Stimulated activated naive CD8-positive, alpha-beta T cell treated with anti-CD3 and anti-CD28 coated beads, Interleukin-15, amount 100 ng/mL, for 72 hours (primary cell): ENCODE results near the gene UNC5A.

ENCODE experiments used
- ATAC-seq: fragments of 150-1000 bp; cut with Tn5 transposase; 2 replicates; pipeline ENCODE4 v1.10.0; 2021; ENCODE audit warnings: mild to moderate bottlenecking, moderate library complexity
- DNase-seq, 2 donors: peaks; one replicate each; pipeline ENCODE4 v3.0.0; 2021 to 2022
- H3K27ac Mint-ChIP-seq, 2 donors: one replicate each; pipeline ENCODE4 v1.8.0; 2022; ENCODE audit warnings: mild to moderate bottlenecking in 2 of 2, mixed read lengths in 2 of 2, moderate library complexity in 2 of 2
- H3K27me3 Mint-ChIP-seq: one replicate; pipeline ENCODE4 v1.8.0; 2022; ENCODE audit warnings: mixed read lengths
- H3K4me1 Mint-ChIP-seq: one replicate; pipeline ENCODE4 v1.8.0; 2022; ENCODE audit warnings: mild to moderate bottlenecking, mixed read lengths
- H3K4me3 Mint-ChIP-seq, 2 donors: one replicate each; pipeline ENCODE4 v1.8.0; 2022; ENCODE audit warnings: mild to moderate bottlenecking in 2 of 2, mixed read lengths in 2 of 2, moderate library complexity in 1 of 2
- H3K9me3 Mint-ChIP-seq, 2 donors: one replicate each; pipeline ENCODE4 v1.8.0; 2022; ENCODE audit warnings: mixed read lengths in 2 of 2

The UNC5A gene

GRCh38 chr5:176889321-176890280 is 79.2 kb downstream of the UNC5A start:
- ATAC-seq (no peak), DNase-seq (no peak)
- peak overlapping the region in 1 of 2 donors; percentile 34 for H3K27ac Mint-ChIP-seq
- H3K27me3 Mint-ChIP-seq = no peaks in the 10 kb centered on the region
- H3K4me3 Mint-ChIP-seq = no peak overlapping the region
- no peaks in the 10 kb centered on the region for H3K9me3 Mint-ChIP-seq
- peaks cover 5% of the 10 kb centered on the region for H3K4me1 Mint-ChIP-seq

- Mint-ChIP-seq H3K27me3 (no peaks in the 10 kb centered on the region), H3K27ac (no peak overlapping the region), H3K4me3 (no peak overlapping the region), H3K9me3 (no peaks in the 10 kb centered on the region), H3K4me1 (no peaks in the 10 kb centered on the region)
- DNase-seq = no peak
- no peak for ATAC-seq
These were observed 80.3 kb downstream of the UNC5A start for GRCh38 chr5:176890455-176891330.

GRCh38 chr5:176891331-176891958 is 81.1 kb downstream of the UNC5A start:
- ATAC-seq (no peak), DNase-seq (no peak)
- H3K4me3 Mint-ChIP-seq = no peak overlapping the region
- no peak overlapping the region for H3K27ac Mint-ChIP-seq
- H3K9me3 Mint-ChIP-seq = no peaks in the 10 kb centered on the region
- no peaks in the 10 kb centered on the region for H3K27me3 Mint-ChIP-seq
- peaks cover 2% of the 10 kb centered on the region for H3K4me1 Mint-ChIP-seq

- Mint-ChIP-seq H3K4me3 (no peak overlapping the region), H3K4me1 (peaks cover 14% of the 10 kb centered on the region), H3K27me3 (peaks cover 6% of the 10 kb centered on the region), H3K9me3 (no peaks in the 10 kb centered on the region), H3K27ac (no peak overlapping the region)
- DNase-seq = peak in 1 of 2 donors; percentile 3
- ATAC-seq = no peak
These were observed 82.3 kb downstream of the UNC5A start for GRCh38 chr5:176892663-176893062.

- Mint-ChIP-seq H3K4me3 (no peak overlapping the region), H3K9me3 (no peaks in the 10 kb centered on the region), H3K27me3 (peaks cover 12% of the 10 kb centered on the region), H3K27ac (no peak overlapping the region), H3K4me1 (peaks cover 24% of the 10 kb centered on the region)
- ATAC-seq (no peak), DNase-seq (peak in 1 of 2 donors; percentile 6)
These were observed 83.9 kb downstream of the UNC5A start for GRCh38 chr5:176894298-176894697.

- Mint-ChIP-seq H3K9me3 (no peaks in the 10 kb centered on the region), H3K4me1 (peaks cover 39% of the 10 kb centered on the region), H3K27ac (no peak overlapping the region), H3K4me3 (no peak overlapping the region), H3K27me3 (peaks cover 12% of the 10 kb centered on the region)
- ATAC-seq (no peak), DNase-seq (no peak)
These were observed 85.5 kb downstream of the UNC5A start for GRCh38 chr5:176895831-176896230.

- H3K4me1 Mint-ChIP-seq = peaks cover 53% of the 10 kb centered on the region
- DNase-seq (no peak), ATAC-seq (no peak)
- H3K27ac Mint-ChIP-seq = no peak overlapping the region
- no peaks in the 10 kb centered on the region for H3K9me3 Mint-ChIP-seq
- peaks cover 12% of the 10 kb centered on the region for H3K27me3 Mint-ChIP-seq
- H3K4me3 Mint-ChIP-seq = no peak overlapping the region
These were observed 86.9 kb downstream of the UNC5A start for GRCh38 chr5:176897263-176897662.

- peak within 1 kb of the TSS; percentile 35 to 51 for H3K27ac Mint-ChIP-seq
- DNase-seq (no peak), ATAC-seq (no peak)
- H3K4me1 Mint-ChIP-seq = peaks cover 64% of the 10 kb centered on the region
- H3K27me3 Mint-ChIP-seq = peaks cover 12% of the 10 kb centered on the region
- H3K9me3 Mint-ChIP-seq = no peaks in the 10 kb centered on the region
- no peak within 1 kb of the TSS for H3K4me3 Mint-ChIP-seq
These were observed 89.0 kb downstream of the UNC5A start, which contains the start of gene HK3 for GRCh38 chr5:176899296-176899891. HK3 (minus strand) TSS chr5:176899346; CDS start chr5:176896159, 3,187 bp downstream.

- Mint-ChIP-seq H3K4me1 (peaks cover 64% of the 10 kb centered on the region), H3K27me3 (peaks cover 12% of the 10 kb centered on the region), H3K27ac (peak overlapping the region in 1 of 2 donors; percentile 35), H3K4me3 (no peak overlapping the region), H3K9me3 (no peaks in the 10 kb centered on the region)
- DNase-seq (no peak), ATAC-seq (no peak)
These were observed 89.8 kb downstream of the UNC5A start for GRCh38 chr5:176899946-176900779.

- ATAC-seq (no peak), DNase-seq (no peak)
- peaks cover 64% of the 10 kb centered on the region for H3K4me1 Mint-ChIP-seq
- H3K27ac Mint-ChIP-seq = no peak overlapping the region
- H3K4me3 Mint-ChIP-seq = no peak overlapping the region
- H3K9me3 Mint-ChIP-seq = no peaks in the 10 kb centered on the region
- H3K27me3 Mint-ChIP-seq = peaks cover 12% of the 10 kb centered on the region
These were observed 90.4 kb downstream of the UNC5A start for GRCh38 chr5:176900780-176901204.

GRCh38 chr5:176901260-176902101 is 91.1 kb downstream of the UNC5A start:
- Mint-ChIP-seq H3K27ac (peak overlapping the region in 1 of 2 donors; percentile 62), H3K27me3 (peaks cover 12% of the 10 kb centered on the region), H3K4me1 (peaks cover 62% of the 10 kb centered on the region), H3K9me3 (no peaks in the 10 kb centered on the region), H3K4me3 (peak overlapping the region; percentile 11 to 24)
- peak; percentile 96 for ATAC-seq
- peak in 1 of 2 donors; percentile 42 for DNase-seq

GRCh38 chr5:176902102-176902814 is 91.9 kb downstream of the UNC5A start:
- Mint-ChIP-seq H3K4me3 (no peak overlapping the region), H3K27ac (peak overlapping the region; percentile 22 to 64)
- ATAC-seq = peak; percentile 7

More at GRCh38 chr5:176902102-176902814, 91.9 kb downstream of the UNC5A start:
- H3K9me3 Mint-ChIP-seq = no peaks in the 10 kb centered on the region
- peaks cover 55% of the 10 kb centered on the region for H3K4me1 Mint-ChIP-seq
- H3K27me3 Mint-ChIP-seq = peaks cover 10% of the 10 kb centered on the region
- DNase-seq = no peak
